DOHH2 (cell line): ENCODE results near the gene TMEM200A.

Source experiments
- EZH2phosphoT487 ChIP-seq: fragments of 200-600 bp; sonication (generic); IDR thresholded peaks from 2 replicates; pipeline ENCODE4 v1.6.1; 2017; ENCODE audit warnings: borderline replicate concordance, mild to moderate bottlenecking, antibody characterized with exemption, low read length, moderate library complexity, mixed read lengths
- TF ChIP-seq, protein P1 (sequence below): fragments of 200-600 bp; sonication (generic); IDR thresholded peaks from one replicate; pipeline ENCODE4 v1.5.1; 2014; ENCODE audit warnings: antibody characterized with exemption, mild to moderate bottlenecking, low read depth, low read length; ENCODE audit not compliant: poor library complexity, severe bottlenecking

DNA sequence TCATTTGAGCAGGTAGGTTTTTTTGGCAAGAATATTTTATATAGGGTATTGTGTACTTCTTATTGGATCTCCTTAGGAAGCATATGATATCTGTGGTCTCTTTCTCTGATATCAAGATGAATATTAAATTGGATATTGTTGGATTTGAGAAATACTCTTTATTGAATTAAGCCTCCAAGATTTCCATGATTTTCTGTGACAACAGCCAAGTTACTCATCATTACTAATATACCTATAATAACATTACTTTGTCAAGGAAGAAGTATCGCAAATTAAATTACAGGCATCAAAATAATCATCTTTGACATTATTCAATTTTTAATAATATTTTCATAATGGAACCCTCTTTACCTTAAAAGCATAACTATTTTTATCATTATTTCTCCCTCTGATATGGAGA is 86.5 kb downstream of the TMEM200A start:
- TF ChIP-seq, protein P1, sequence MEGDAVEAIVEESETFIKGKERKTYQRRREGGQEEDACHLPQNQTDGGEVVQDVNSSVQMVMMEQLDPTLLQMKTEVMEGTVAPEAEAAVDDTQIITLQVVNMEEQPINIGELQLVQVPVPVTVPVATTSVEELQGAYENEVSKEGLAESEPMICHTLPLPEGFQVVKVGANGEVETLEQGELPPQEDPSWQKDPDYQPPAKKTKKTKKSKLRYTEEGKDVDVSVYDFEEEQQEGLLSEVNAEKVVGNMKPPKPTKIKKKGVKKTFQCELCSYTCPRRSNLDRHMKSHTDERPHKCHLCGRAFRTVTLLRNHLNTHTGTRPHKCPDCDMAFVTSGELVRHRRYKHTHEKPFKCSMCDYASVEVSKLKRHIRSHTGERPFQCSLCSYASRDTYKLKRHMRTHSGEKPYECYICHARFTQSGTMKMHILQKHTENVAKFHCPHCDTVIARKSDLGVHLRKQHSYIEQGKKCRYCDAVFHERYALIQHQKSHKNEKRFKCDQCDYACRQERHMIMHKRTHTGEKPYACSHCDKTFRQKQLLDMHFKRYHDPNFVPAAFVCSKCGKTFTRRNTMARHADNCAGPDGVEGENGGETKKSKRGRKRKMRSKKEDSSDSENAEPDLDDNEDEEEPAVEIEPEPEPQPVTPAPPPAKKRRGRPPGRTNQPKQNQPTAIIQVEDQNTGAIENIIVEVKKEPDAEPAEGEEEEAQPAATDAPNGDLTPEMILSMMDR: no peak
- no peak for TF ChIP-seq EZH2phosphoT487
